GM12892 (cell line): ENCODE measurements around the gene NDFIP2.

Experiments used
- POLR2A ChIP-seq: IDR thresholded peaks from 2 replicates; pipeline ENCODE4 v1.6.1; 2011; ENCODE audit warnings: low read depth, low read length, control low read depth
- POLR2AphosphoS5 ChIP-seq: IDR thresholded peaks from 2 replicates; pipeline ENCODE4 v1.6.1; 2011; ENCODE audit warnings: low read depth, low read length, control low read depth
- TAF1 ChIP-seq: IDR thresholded peaks from 2 replicates; pipeline ENCODE4 v1.6.1; 2011; ENCODE audit warnings: low read depth, mild to moderate bottlenecking, control low read depth, low read length, borderline replicate concordance

DNA sequence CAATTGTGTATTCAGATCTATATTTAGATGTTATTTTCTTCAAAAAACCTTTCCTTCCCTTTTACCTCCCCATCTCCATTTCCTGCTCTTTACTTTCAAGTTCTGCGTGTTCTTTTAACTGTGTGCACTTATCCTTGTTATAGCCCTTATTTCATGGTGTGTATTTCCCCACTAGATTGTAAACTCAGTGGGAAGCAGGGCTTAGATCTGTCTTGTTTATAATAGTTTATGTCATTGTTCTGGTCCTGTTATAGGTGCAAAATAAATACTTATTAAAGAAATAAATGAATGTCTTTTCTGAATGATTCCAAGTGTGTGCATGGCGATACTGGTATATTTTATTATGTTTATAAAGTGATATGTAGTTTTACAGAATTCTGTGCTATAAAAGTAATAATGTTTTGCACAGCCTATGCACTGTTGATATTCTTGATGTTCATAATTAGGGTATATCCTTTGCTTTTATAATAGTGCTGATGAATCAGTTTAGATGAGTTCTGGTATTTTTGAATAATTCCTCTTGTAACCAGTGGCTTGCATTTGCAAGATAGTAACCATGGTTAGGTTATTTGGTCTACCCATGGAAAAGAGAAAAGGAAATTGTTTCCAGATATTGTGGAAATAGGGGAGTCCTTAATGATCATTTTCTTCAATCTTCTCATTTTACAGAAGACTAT lies 12.1 kb downstream of the NDFIP2 start:
- TF ChIP-seq POLR2A: no peak
- TF ChIP-seq TAF1: no peak
- no peak for TF ChIP-seq POLR2AphosphoS5
